ENCODE data around the gene PSMF1. TPM values are rescaled to one million over a fixed set of nuclear protein-coding genes. Genes with fewer than 3 reads are reported as not detected.
"Not testable (repeated sequence)": the region's sequence is repeated elsewhere in the genome, so short reads cannot be mapped to it uniquely, and the experiment has no call there.

The PSMF1 gene
- total and polyA plus RNA-seq, 2 experiments from 2014 or later = 73.7 to 84.2 TPM

DNA sequence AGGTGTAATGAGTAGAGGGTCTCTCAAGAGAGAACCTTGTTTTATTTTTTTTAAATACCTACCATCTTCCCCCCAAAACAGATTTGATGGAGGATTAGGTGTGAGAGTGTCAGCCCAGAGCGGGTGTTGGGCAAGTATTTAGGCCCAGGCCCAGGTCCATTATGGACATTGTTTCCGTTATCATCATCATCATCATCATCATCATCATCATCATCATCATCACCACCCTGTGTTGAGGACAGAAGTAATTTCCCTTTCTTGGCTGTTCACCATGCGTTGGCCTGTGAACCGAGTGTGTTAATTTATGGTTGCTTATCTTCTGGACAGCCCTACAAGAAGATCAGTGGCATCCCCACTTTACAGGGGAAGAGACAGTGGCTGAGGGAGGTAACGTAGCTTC lies 28.6 kb downstream of the PSMF1 start (continued):
- TF ChIP-seq ZNF462 (CRISPR knock-in tag; IDR thresholded peaks at IDR 0.05) (no peak), STAT1 (IDR thresholded peaks at IDR 0.05; ENCODE audit: unreplicated experiment) (no peak), CREB1 (CRISPR knock-in tag; IDR thresholded peaks at IDR 0.05; ENCODE audit: low read depth) (no peak)
- TF ChIP-seq, protein P1, sequence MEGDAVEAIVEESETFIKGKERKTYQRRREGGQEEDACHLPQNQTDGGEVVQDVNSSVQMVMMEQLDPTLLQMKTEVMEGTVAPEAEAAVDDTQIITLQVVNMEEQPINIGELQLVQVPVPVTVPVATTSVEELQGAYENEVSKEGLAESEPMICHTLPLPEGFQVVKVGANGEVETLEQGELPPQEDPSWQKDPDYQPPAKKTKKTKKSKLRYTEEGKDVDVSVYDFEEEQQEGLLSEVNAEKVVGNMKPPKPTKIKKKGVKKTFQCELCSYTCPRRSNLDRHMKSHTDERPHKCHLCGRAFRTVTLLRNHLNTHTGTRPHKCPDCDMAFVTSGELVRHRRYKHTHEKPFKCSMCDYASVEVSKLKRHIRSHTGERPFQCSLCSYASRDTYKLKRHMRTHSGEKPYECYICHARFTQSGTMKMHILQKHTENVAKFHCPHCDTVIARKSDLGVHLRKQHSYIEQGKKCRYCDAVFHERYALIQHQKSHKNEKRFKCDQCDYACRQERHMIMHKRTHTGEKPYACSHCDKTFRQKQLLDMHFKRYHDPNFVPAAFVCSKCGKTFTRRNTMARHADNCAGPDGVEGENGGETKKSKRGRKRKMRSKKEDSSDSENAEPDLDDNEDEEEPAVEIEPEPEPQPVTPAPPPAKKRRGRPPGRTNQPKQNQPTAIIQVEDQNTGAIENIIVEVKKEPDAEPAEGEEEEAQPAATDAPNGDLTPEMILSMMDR (conservative IDR thresholded peaks at IDR 0.05; ENCODE audit: low read depth in 2 of 2) = no peak

DNA sequence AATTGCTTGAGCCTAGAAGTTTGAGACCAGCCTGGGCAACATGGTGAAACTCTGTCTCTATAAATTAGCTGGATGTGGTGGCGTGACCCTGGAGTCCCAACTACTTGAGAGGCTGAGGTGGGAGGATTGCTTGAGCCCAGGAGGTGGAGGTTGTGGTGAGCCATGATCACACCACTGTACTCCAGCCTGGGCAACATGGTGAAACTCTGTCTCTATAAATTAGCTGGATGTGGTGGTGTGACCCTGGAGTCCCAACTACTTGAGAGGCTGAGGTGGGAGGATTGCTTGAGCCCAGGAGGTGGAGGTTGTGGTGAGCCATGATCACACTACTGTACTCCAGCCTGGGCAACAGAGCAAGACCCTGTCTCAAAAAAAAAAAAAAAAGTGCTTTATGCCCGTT lies 31.4 kb downstream of the PSMF1 start:
- not testable (repeated sequence) for H4K20me1 ChIP-seq (replicated peaks; ENCODE audit: insufficient read depth); DNase-seq (ENCODE audit: low spot score); H3K4me1 Mint-ChIP-seq; H3K36me3 Mint-ChIP-seq (ENCODE audit: low read depth); H3K4me1 ChIP-seq (ENCODE audit: insufficient read depth); H2AFZ ChIP-seq; H3K9me2 ChIP-seq (ENCODE audit: insufficient read depth); ATAC-seq; H3K79me2 ChIP-seq (replicated peaks; ENCODE audit: insufficient read depth); H3K27ac Mint-ChIP-seq; H3K4me3 Mint-ChIP-seq; H3K9me3 Mint-ChIP-seq; H3K27me3 Mint-ChIP-seq (ENCODE audit: insufficient read depth, low read depth, poor library complexity); H3K27me3 ChIP-seq (ENCODE audit: insufficient read depth); H3K36me3 ChIP-seq (ENCODE audit: insufficient read depth); H3K27ac ChIP-seq (ENCODE audit: low read depth); H3K4me2 ChIP-seq; H3K4me3 ChIP-seq; H3F3A ChIP-seq (replicated peaks; ENCODE audit: low read depth)
